DMS53 treated with DMSO at 0.1 percent for 48 hours (cell line): ENCODE measurements around the gene MARK2.

Experiments
- DNase-seq: peaks from one replicate; lab custom pipeline; 2025; ENCODE audit not compliant: unreplicated experiment; lab: John Stamatoyannopoulos, UW

The MARK2 gene

GRCh38 chr11:63829823-63830489 is 9.0 kb upstream of the MARK2 start:
- no peak for DNase-seq

- no peak for DNase-seq
Measured at GRCh38 chr11:63831326-63831725, 7.6 kb upstream of the MARK2 start.

- no peak for DNase-seq
Measured at GRCh38 chr11:63832336-63832735, 6.6 kb upstream of the MARK2 start.

GRCh38 chr11:63833048-63833447 is 5.9 kb upstream of the MARK2 start:
- no peak for DNase-seq

GRCh38 chr11:63834535-63835157 is 4.3 kb upstream of the MARK2 start:
- no peak for DNase-seq

- no peak for DNase-seq
Measured at GRCh38 chr11:63835158-63835545, 3.8 kb upstream of the MARK2 start.

GRCh38 chr11:63837027-63837688 is 1.8 kb upstream of the MARK2 start:
- peak; percentile 78 for DNase-seq

GRCh38 chr11:63837739-63838138 is 1.2 kb upstream of the MARK2 start:
- DNase-seq = peak; percentile 42

- DNase-seq = no peak
Measured at GRCh38 chr11:63838150-63838677, 696 bp upstream of the MARK2 start.

GRCh38 chr11:63839508-63840355 is 822 bp downstream of the MARK2 start:
- peak; percentile 1 for DNase-seq

GRCh38 chr11:63840356-63841060 is 1.6 kb downstream of the MARK2 start:
- DNase-seq = no peak

GRCh38 chr11:63841554-63841953 is 2.6 kb downstream of the MARK2 start:
- DNase-seq = no peak

GRCh38 chr11:63843041-63843440 is 4.1 kb downstream of the MARK2 start:
- DNase-seq = no peak

- DNase-seq = no peak
Measured at GRCh38 chr11:63844836-63845235, 5.9 kb downstream of the MARK2 start.

- DNase-seq = peak; percentile 10
Measured at GRCh38 chr11:63845303-63845702, 6.4 kb downstream of the MARK2 start.

GRCh38 chr11:63845911-63846310 is 7.0 kb downstream of the MARK2 start:
- no peak for DNase-seq

- no peak for DNase-seq
Measured at GRCh38 chr11:63846897-63847296, 8.0 kb downstream of the MARK2 start.

GRCh38 chr11:63847363-63847762 is 8.5 kb downstream of the MARK2 start:
- DNase-seq = peak; percentile 32

GRCh38 chr11:63849691-63850090 is 10.8 kb downstream of the MARK2 start:
- no peak for DNase-seq

GRCh38 chr11:63850920-63851319 is 12.0 kb downstream of the MARK2 start:
- no peak for DNase-seq

- DNase-seq = no peak
Measured at GRCh38 chr11:63851364-63851763, 12.5 kb downstream of the MARK2 start.
